ENCODE data around the gene KRT37. TPM values are rescaled to one million over a fixed set of nuclear protein-coding genes. Genes with fewer than 3 reads are reported as not detected.

The KRT37 gene
- total RNA-seq, 4 donors from 2014 or later: not detected

- Histone ChIP-seq H3K4me3 (no peak overlapping the region), H3K4me1 (no peaks in the 10 kb centered on the region), H3K27me3 (peaks cover 0 to 2% (median 0%) of the 10 kb centered on the region in 3 donors), H3K36me3 (no peaks in the 10 kb centered on the region), H3K27ac (peak overlapping the region in 1 of 4 donors; percentile 51), H3K9me3 (no peaks in the 10 kb centered on the region)
- in situ Hi-C loops (cut with MboI; ENCODE audit: low sequenced_read_pairs in 4 of 4) (no loop called here), intact Hi-C loops (cut with DNase I; ENCODE audit: low total_unique reads) (no loop called here)
- peak; percentile 72 to 75 for DNase-seq
- TF ChIP-seq CTCF (IDR thresholded peaks at IDR 0.05 in 4 of 5, conservative IDR thresholded peaks at IDR 0.05 in 1 of 5): no peak
- TF ChIP-seq POLR2A (IDR thresholded peaks at IDR 0.05): no peak
- peak; percentile 95 to 98 for ATAC-seq
Observed at GRCh38 chr17:41464682-41465081, 40.3 kb upstream of the KRT37 start.

- no peak for TF ChIP-seq CTCF (IDR thresholded peaks at IDR 0.05 in 4 of 5, conservative IDR thresholded peaks at IDR 0.05 in 1 of 5)
- TF ChIP-seq POLR2A (IDR thresholded peaks at IDR 0.05): no peak
- no peak overlapping the region for H3K27ac ChIP-seq
- H3K9me3 ChIP-seq: no peaks in the 10 kb centered on the region
- in situ Hi-C loops (cut with MboI; ENCODE audit: low sequenced_read_pairs in 4 of 4): no loop called here
- DNase-seq (no peak), ATAC-seq (no peak)
- H3K27me3 ChIP-seq: peaks cover 0 to 2% (median 0%) of the 10 kb centered on the region in 3 donors
- H3K4me3 ChIP-seq: no peak overlapping the region
- intact Hi-C loops (cut with DNase I; ENCODE audit: low total_unique reads): no loop called here
- no peaks in the 10 kb centered on the region for H3K4me1 ChIP-seq
- no peaks in the 10 kb centered on the region for H3K36me3 ChIP-seq
Observed at GRCh38 chr17:41464173-41464572, 39.8 kb upstream of the KRT37 start.

- no peak for DNase-seq
- Histone ChIP-seq H3K36me3 (no peaks in the 10 kb centered on the region), H3K4me3 (no peak overlapping the region), H3K27ac (no peak overlapping the region), H3K4me1 (no peaks in the 10 kb centered on the region), H3K9me3 (no peaks in the 10 kb centered on the region), H3K27me3 (no peaks in the 10 kb centered on the region)
- intact Hi-C loops (cut with DNase I; ENCODE audit: low total_unique reads): no loop called here
- in situ Hi-C loops (cut with MboI; ENCODE audit: low sequenced_read_pairs in 4 of 4): no loop called here
- no peak for ATAC-seq
- TF ChIP-seq POLR2A (IDR thresholded peaks at IDR 0.05): no peak
- no peak for TF ChIP-seq CTCF (IDR thresholded peaks at IDR 0.05 in 4 of 5, conservative IDR thresholded peaks at IDR 0.05 in 1 of 5)
Observed at GRCh38 chr17:41463746-41464145, 39.4 kb upstream of the KRT37 start.

GRCh38 chr17:41462705-41463104, 38.3 kb upstream of the KRT37 start:
- no peak for DNase-seq
- intact Hi-C loops (cut with DNase I; ENCODE audit: low total_unique reads) (no loop called here), in situ Hi-C loops (cut with MboI; ENCODE audit: low sequenced_read_pairs in 4 of 4) (no loop called here)

More at GRCh38 chr17:41462705-41463104, 38.3 kb upstream of the KRT37 start:
- H3K27ac ChIP-seq: no peak overlapping the region
- H3K4me1 ChIP-seq: no peaks in the 10 kb centered on the region
- no peaks in the 10 kb centered on the region for H3K9me3 ChIP-seq
- ATAC-seq: no peak
- H3K36me3 ChIP-seq: no peaks in the 10 kb centered on the region
- no peak overlapping the region for H3K4me3 ChIP-seq
- H3K27me3 ChIP-seq: no peaks in the 10 kb centered on the region
- no peak for TF ChIP-seq CTCF (IDR thresholded peaks at IDR 0.05 in 4 of 5, conservative IDR thresholded peaks at IDR 0.05 in 1 of 5)

Data from gastrocnemius medialis (tissue), 4 donors.